IPS-20b (cell line): ENCODE measurements around the gene SFXN1.
"Not testable (repeated sequence)": the region's sequence is repeated elsewhere in the genome, so short reads cannot be mapped to it uniquely, and the experiment has no call there.

Experiments
- H3K27ac ChIP-seq: one replicate; pipeline ENCODE4 v1.5.1; 2013; ENCODE audit warnings: low read length
- H3K27me3 ChIP-seq: 2 replicates; pipeline ENCODE4 v1.6.1; 2013; ENCODE audit warnings: mild to moderate bottlenecking, low read length, inconsistent platforms; ENCODE audit not compliant: insufficient read depth
- H3K36me3 ChIP-seq: 2 replicates; pipeline ENCODE4 v1.6.1; 2013; ENCODE audit warnings: low read depth, mild to moderate bottlenecking, inconsistent platforms, low read length, moderate library complexity; ENCODE audit not compliant: insufficient read depth
- H3K4me1 ChIP-seq: 2 replicates; pipeline ENCODE4 v1.6.1; 2013; ENCODE audit warnings: mild to moderate bottlenecking, control low read depth, inconsistent platforms, low read length, moderate library complexity; ENCODE audit not compliant: insufficient read depth
- H3K4me3 ChIP-seq: 2 replicates; pipeline ENCODE4 v1.5.1; 2013; ENCODE audit warnings: mild to moderate bottlenecking, low read length, inconsistent platforms
- H3K9ac ChIP-seq: 2 replicates; pipeline ENCODE4 v1.6.1; 2013; ENCODE audit warnings: low read depth, mild to moderate bottlenecking, inconsistent platforms, low read length, moderate library complexity
- H3K9me3 ChIP-seq: 2 replicates; pipeline ENCODE4 v1.6.1; 2013; ENCODE audit warnings: mild to moderate bottlenecking, low read depth, low read length, inconsistent platforms; ENCODE audit not compliant: insufficient read depth

SFXN1 gene

GRCh38 chr5:175531361-175531760, 53.0 kb downstream of the SFXN1 start:
- Histone ChIP-seq H3K4me3 (no peak overlapping the region), H3K4me1 (peaks cover 7% of the 10 kb centered on the region; the same call in 1 of the 2 replicates), H3K27ac (no peak overlapping the region), H3K9me3 (no peaks in the 10 kb centered on the region), H3K27me3 (0 out of 2 replicates have a peak, but pooled peaks cover 4% of the 10 kb centered on the region), H3K9ac (no peak overlapping the region), H3K36me3 (peaks cover 26% of the 10 kb centered on the region)

GRCh38 chr5:175534070-175534932, 55.9 kb downstream of the SFXN1 start:
- H3K9ac ChIP-seq: no peak overlapping the region; the same call in 1 of the 2 replicates
- H3K9me3 ChIP-seq: no peaks in the 10 kb centered on the region
- H3K36me3 ChIP-seq: peaks cover 4% of the 10 kb centered on the region; the same call in 1 of the 2 replicates
- 0 out of 2 replicates have a peak, but pooled peaks cover 4% of the 10 kb centered on the region for H3K27me3 ChIP-seq
- peaks cover 12% of the 10 kb centered on the region for H3K4me1 ChIP-seq
- H3K27ac ChIP-seq: no peak overlapping the region
- peak overlapping the region; percentile 52; the same call in 1 of the 2 replicates for H3K4me3 ChIP-seq

GRCh38 chr5:175535331-175535730, 57.0 kb downstream of the SFXN1 start:
- H3K4me3 ChIP-seq, H3K27me3 ChIP-seq, H3K9ac ChIP-seq, H3K9me3 ChIP-seq, H3K27ac ChIP-seq, H3K36me3 ChIP-seq: not testable (repeated sequence)
- H3K4me1 ChIP-seq: peaks cover 18% of the 10 kb centered on the region

- 0 out of 2 replicates have a peak, but pooled peaks cover 4% of the 10 kb centered on the region for H3K27me3 ChIP-seq
- H3K27ac ChIP-seq: no peak overlapping the region
- no peaks in the 10 kb centered on the region for H3K36me3 ChIP-seq
- no peaks in the 10 kb centered on the region for H3K9me3 ChIP-seq
- peak overlapping the region; percentile 24; the same call in 1 of the 2 replicates for H3K9ac ChIP-seq
- H3K4me1 ChIP-seq: peaks cover 18% of the 10 kb centered on the region
- H3K4me3 ChIP-seq: no peak overlapping the region
These were observed 57.4 kb downstream of the SFXN1 start for GRCh38 chr5:175535796-175536195.

- Histone ChIP-seq H3K4me1 (peaks cover 21% of the 10 kb centered on the region), H3K27ac (no peak overlapping the region), H3K4me3 (no peak overlapping the region), H3K9me3 (no peaks in the 10 kb centered on the region), H3K27me3 (0 out of 2 replicates have a peak, but pooled peaks cover 4% of the 10 kb centered on the region), H3K36me3 (no peaks in the 10 kb centered on the region), H3K9ac (no peak overlapping the region)
These were observed 60.2 kb downstream of the SFXN1 start for GRCh38 chr5:175538576-175538975.

GRCh38 chr5:175539936-175540335, 61.6 kb downstream of the SFXN1 start:
- Histone ChIP-seq H3K9me3 (no peaks in the 10 kb centered on the region), H3K36me3 (no peaks in the 10 kb centered on the region), H3K4me3 (no peak overlapping the region), H3K9ac (no peak overlapping the region), H3K27me3 (no peaks in the 10 kb centered on the region), H3K27ac (no peak overlapping the region), H3K4me1 (peaks cover 18% of the 10 kb centered on the region)

GRCh38 chr5:175541264-175541663, 62.9 kb downstream of the SFXN1 start:
- Histone ChIP-seq H3K4me1 (peaks cover 15% of the 10 kb centered on the region), H3K36me3 (no peaks in the 10 kb centered on the region), H3K27ac (no peak overlapping the region), H3K9ac (no peak overlapping the region), H3K27me3 (no peaks in the 10 kb centered on the region), H3K9me3 (no peaks in the 10 kb centered on the region), H3K4me3 (no peak overlapping the region)

- Histone ChIP-seq H3K9ac (no peak overlapping the region), H3K36me3 (no peaks in the 10 kb centered on the region), H3K4me1 (peaks cover 13% of the 10 kb centered on the region; the same call in 1 of the 2 replicates), H3K27ac (no peak overlapping the region), H3K9me3 (no peaks in the 10 kb centered on the region), H3K27me3 (no peaks in the 10 kb centered on the region), H3K4me3 (no peak overlapping the region)
These were observed 64.0 kb downstream of the SFXN1 start for GRCh38 chr5:175542232-175542965.

GRCh38 chr5:175542966-175543235, 64.5 kb downstream of the SFXN1 start:
- H3K9ac ChIP-seq: no peak overlapping the region
- no peaks in the 10 kb centered on the region for H3K36me3 ChIP-seq
- H3K9me3 ChIP-seq: no peaks in the 10 kb centered on the region
- H3K4me1 ChIP-seq: peaks cover 18% of the 10 kb centered on the region; the same call in 1 of the 2 replicates
- no peak overlapping the region for H3K4me3 ChIP-seq
- H3K27ac ChIP-seq: no peak overlapping the region
- no peaks in the 10 kb centered on the region for H3K27me3 ChIP-seq

- no peak overlapping the region for H3K4me3 ChIP-seq
- no peaks in the 10 kb centered on the region for H3K9me3 ChIP-seq
- peaks cover 30% of the 10 kb centered on the region; the same call in 1 of the 2 replicates for H3K4me1 ChIP-seq
- H3K36me3 ChIP-seq: no peaks in the 10 kb centered on the region
- H3K27ac ChIP-seq: no peak overlapping the region
- no peaks in the 10 kb centered on the region for H3K27me3 ChIP-seq
- no peak overlapping the region for H3K9ac ChIP-seq
These were observed 65.8 kb downstream of the SFXN1 start for GRCh38 chr5:175544108-175544511.

GRCh38 chr5:175544586-175544985, 66.2 kb downstream of the SFXN1 start:
- no peaks in the 10 kb centered on the region for H3K9me3 ChIP-seq

More at GRCh38 chr5:175544586-175544985, 66.2 kb downstream of the SFXN1 start:
- Histone ChIP-seq H3K9ac (no peak overlapping the region), H3K27me3 (no peaks in the 10 kb centered on the region), H3K4me3 (no peak overlapping the region), H3K27ac (no peak overlapping the region), H3K4me1 (peaks cover 35% of the 10 kb centered on the region; the same call in 1 of the 2 replicates), H3K36me3 (no peaks in the 10 kb centered on the region)
